ENCODE data around the gene KRTAP16-1.

The KRTAP16-1 gene

GRCh38 chr17:41324180-41325075, 15.3 kb upstream of the KRTAP16-1 start:
- no peak for FAIRE-seq
- no peak for TF ChIP-seq CTCF (IDR thresholded peaks at IDR 0.05; ENCODE audit: insufficient read depth, missing control alignments)

GRCh38 chr17:41322903-41323895, 14.1 kb upstream of the KRTAP16-1 start:
- FAIRE-seq, result no peak
- TF ChIP-seq CTCF (IDR thresholded peaks at IDR 0.05; ENCODE audit: insufficient read depth, missing control alignments), result no peak
- DNase-seq (ENCODE audit: insufficient read length, low spot score), result no peak

More at GRCh38 chr17:41324180-41325075, 15.3 kb upstream of the KRTAP16-1 start:
- DNase-seq (ENCODE audit: insufficient read length, low spot score), result no peak

- peak; percentile 53 for TF ChIP-seq CTCF (IDR thresholded peaks at IDR 0.05; ENCODE audit: insufficient read depth, missing control alignments)
- DNase-seq (ENCODE audit: insufficient read length, low spot score) (no peak), FAIRE-seq (no peak)
Measured at GRCh38 chr17:41322094-41322902, 13.2 kb upstream of the KRTAP16-1 start.

GRCh38 chr17:41318231-41318630, 9.1 kb upstream of the KRTAP16-1 start:
- DNase-seq (ENCODE audit: insufficient read length, low spot score), result no peak
- no peak for FAIRE-seq
- TF ChIP-seq CTCF (IDR thresholded peaks at IDR 0.05; ENCODE audit: insufficient read depth, missing control alignments), result no peak

- TF ChIP-seq CTCF (IDR thresholded peaks at IDR 0.05; ENCODE audit: insufficient read depth, missing control alignments), result no peak
- DNase-seq (ENCODE audit: insufficient read length, low spot score) (no peak), FAIRE-seq (no peak)
Measured at GRCh38 chr17:41315814-41316445, 6.8 kb upstream of the KRTAP16-1 start.

- DNase-seq (ENCODE audit: insufficient read length, low spot score) (no peak), FAIRE-seq (no peak)
- no peak for TF ChIP-seq CTCF (IDR thresholded peaks at IDR 0.05; ENCODE audit: insufficient read depth, missing control alignments)
Measured at GRCh38 chr17:41315204-41315794, 6.2 kb upstream of the KRTAP16-1 start, which contains the start of gene KRTAP17-1. Gene KRTAP17-1 (minus strand): TSS chr17:41315710. CDS start chr17:41315650, 60 bp downstream.

All from D721Med (cell line).